ENCODE data around the gene DLL1.

DLL1 gene

GRCh38 chr6:170273681-170274080 is 17.2 kb downstream of the DLL1 start:
- no peaks in the 10 kb centered on the region for H3K27me3 ChIP-seq (ENCODE audit: control insufficient read depth, insufficient read depth, low read length)
- no CpG with 5 or more reads among the region's 7 CpGs for WGBS (ENCODE audit: insufficient coverage, insufficient read length)
- no peak overlapping the region for H3K4me3 ChIP-seq (ENCODE audit: low read length)
- 0 out of 2 replicates have a peak, but pooled peaks cover 3% of the 10 kb centered on the region for H3K4me1 ChIP-seq (ENCODE audit: control insufficient read depth, insufficient read depth, low read length)
- no peaks in the 10 kb centered on the region for H3K36me3 ChIP-seq (ENCODE audit: control insufficient read depth, insufficient read depth, low read length)
- DNase-seq (ENCODE audit: low read depth, low spot score) = no peak
- no peak overlapping the region for H3K27ac ChIP-seq (ENCODE audit: low read length)
- no peaks in the 10 kb centered on the region for H3K9me3 ChIP-seq (ENCODE audit: control insufficient read depth, insufficient read depth, low read length)

- no peak for DNase-seq (ENCODE audit: low read depth, low spot score)
- Histone ChIP-seq H3K4me1 (ENCODE audit: control insufficient read depth, insufficient read depth, low read length) (0 out of 2 replicates have a peak, but pooled peaks cover 2% of the 10 kb centered on the region), H3K9me3 (ENCODE audit: control insufficient read depth, insufficient read depth, low read length) (no peaks in the 10 kb centered on the region), H3K27ac (ENCODE audit: low read length) (no peak overlapping the region), H3K27me3 (ENCODE audit: control insufficient read depth, insufficient read depth, low read length) (no peaks in the 10 kb centered on the region), H3K4me3 (ENCODE audit: low read length) (no peak overlapping the region), H3K36me3 (ENCODE audit: control insufficient read depth, insufficient read depth, low read length) (no peaks in the 10 kb centered on the region)
- no CpG with 5 or more reads among the region's 23 CpGs for WGBS (ENCODE audit: insufficient coverage, insufficient read length)
Measured at GRCh38 chr6:170273191-170273590, 17.7 kb downstream of the DLL1 start.

- H3K27ac ChIP-seq (ENCODE audit: low read length) = no peak overlapping the region
- WGBS (ENCODE audit: insufficient coverage, insufficient read length) = no CpG with 5 or more reads among the region's 30 CpGs
Measured at GRCh38 chr6:170272341-170273065, 18.4 kb downstream of the DLL1 start.

DNA sequence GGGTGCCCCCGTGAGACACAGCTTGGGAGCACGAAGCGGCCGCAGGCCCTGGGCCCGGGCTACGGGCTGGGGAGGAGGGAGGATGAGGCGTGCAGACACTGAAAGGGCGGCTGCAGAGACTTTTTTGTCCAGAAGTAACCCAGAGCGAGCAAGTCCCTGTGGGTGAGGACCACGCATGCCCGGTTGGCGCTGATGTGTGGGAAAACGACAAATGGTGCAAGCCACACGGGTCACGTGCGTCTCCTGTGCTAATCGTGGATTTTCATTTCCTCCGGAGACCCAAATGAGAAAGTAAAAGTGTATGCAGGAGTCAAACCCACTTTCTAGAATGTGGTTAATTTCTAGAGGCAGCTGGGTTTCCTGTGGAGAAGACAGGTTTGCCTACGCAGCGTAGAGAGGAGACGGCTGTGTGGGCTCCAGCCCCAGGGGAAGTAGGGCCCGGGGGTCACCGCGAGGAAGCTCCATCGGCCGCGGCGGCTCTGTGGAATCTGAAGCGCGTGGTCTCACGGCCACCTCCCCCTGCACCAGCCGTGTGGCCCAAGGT is 19.0 kb downstream of the DLL1 start:
- no peaks in the 10 kb centered on the region for H3K9me3 ChIP-seq (ENCODE audit: control insufficient read depth, insufficient read depth, low read length)
- no peaks in the 10 kb centered on the region for H3K36me3 ChIP-seq (ENCODE audit: control insufficient read depth, insufficient read depth, low read length)
- H3K4me3 ChIP-seq (ENCODE audit: low read length) = no peak overlapping the region
- no peaks in the 10 kb centered on the region for H3K27me3 ChIP-seq (ENCODE audit: control insufficient read depth, insufficient read depth, low read length)
- no CpG with 5 or more reads among the region's 32 CpGs for WGBS (ENCODE audit: insufficient coverage, insufficient read length)
- 0 out of 2 replicates have a peak, but pooled peaks cover 2% of the 10 kb centered on the region for H3K4me1 ChIP-seq (ENCODE audit: control insufficient read depth, insufficient read depth, low read length)
- DNase-seq (ENCODE audit: low read depth, low spot score) = no peak
- H3K27ac ChIP-seq (ENCODE audit: low read length) = no peak overlapping the region

More at GRCh38 chr6:170272341-170273065, 18.4 kb downstream of the DLL1 start:
- Histone ChIP-seq H3K27me3 (ENCODE audit: control insufficient read depth, insufficient read depth, low read length) (no peaks in the 10 kb centered on the region), H3K36me3 (ENCODE audit: control insufficient read depth, insufficient read depth, low read length) (no peaks in the 10 kb centered on the region), H3K4me1 (ENCODE audit: control insufficient read depth, insufficient read depth, low read length) (0 out of 2 replicates have a peak, but pooled peaks cover 2% of the 10 kb centered on the region), H3K9me3 (ENCODE audit: control insufficient read depth, insufficient read depth, low read length) (no peaks in the 10 kb centered on the region), H3K4me3 (ENCODE audit: low read length) (no peak overlapping the region)
- DNase-seq (ENCODE audit: low read depth, low spot score) = no peak

GRCh38 chr6:170270984-170271593 is 19.8 kb downstream of the DLL1 start:
- H3K27me3 ChIP-seq (ENCODE audit: control insufficient read depth, insufficient read depth, low read length) = no peaks in the 10 kb centered on the region
- H3K27ac ChIP-seq (ENCODE audit: low read length) = no peak overlapping the region
- H3K4me3 ChIP-seq (ENCODE audit: low read length) = no peak overlapping the region
- H3K36me3 ChIP-seq (ENCODE audit: control insufficient read depth, insufficient read depth, low read length) = no peaks in the 10 kb centered on the region
- DNase-seq (ENCODE audit: low read depth, low spot score) = no peak
- H3K9me3 ChIP-seq (ENCODE audit: control insufficient read depth, insufficient read depth, low read length) = no peaks in the 10 kb centered on the region
- 0 out of 2 replicates have a peak, but pooled peaks cover 2% of the 10 kb centered on the region for H3K4me1 ChIP-seq (ENCODE audit: control insufficient read depth, insufficient read depth, low read length)
- no CpG with 5 or more reads among the region's 19 CpGs for WGBS (ENCODE audit: insufficient coverage, insufficient read length)

- DNase-seq (ENCODE audit: low read depth, low spot score) = no peak
- H3K4me3 ChIP-seq (ENCODE audit: low read length) = no peak overlapping the region
- no CpG with 5 or more reads among the region's 17 CpGs for WGBS (ENCODE audit: insufficient coverage, insufficient read length)
- no peaks in the 10 kb centered on the region for H3K36me3 ChIP-seq (ENCODE audit: control insufficient read depth, insufficient read depth, low read length)
- H3K4me1 ChIP-seq (ENCODE audit: control insufficient read depth, insufficient read depth, low read length) = 0 out of 2 replicates have a peak, but pooled peaks cover 2% of the 10 kb centered on the region
- H3K9me3 ChIP-seq (ENCODE audit: control insufficient read depth, insufficient read depth, low read length) = no peaks in the 10 kb centered on the region
- no peak overlapping the region for H3K27ac ChIP-seq (ENCODE audit: low read length)
- H3K27me3 ChIP-seq (ENCODE audit: control insufficient read depth, insufficient read depth, low read length) = no peaks in the 10 kb centered on the region
Measured at GRCh38 chr6:170269846-170270541, 20.9 kb downstream of the DLL1 start.

- H3K27me3 ChIP-seq (ENCODE audit: control insufficient read depth, insufficient read depth, low read length) = no peaks in the 10 kb centered on the region
- no peaks in the 10 kb centered on the region for H3K9me3 ChIP-seq (ENCODE audit: control insufficient read depth, insufficient read depth, low read length)
- no peak overlapping the region for H3K27ac ChIP-seq (ENCODE audit: low read length)
- no CpG with 5 or more reads among the region's 22 CpGs for WGBS (ENCODE audit: insufficient coverage, insufficient read length)
- no peak for DNase-seq (ENCODE audit: low read depth, low spot score)
- 0 out of 2 replicates have a peak, but pooled peaks cover 2% of the 10 kb centered on the region for H3K4me1 ChIP-seq (ENCODE audit: control insufficient read depth, insufficient read depth, low read length)
- H3K36me3 ChIP-seq (ENCODE audit: control insufficient read depth, insufficient read depth, low read length) = no peaks in the 10 kb centered on the region
- H3K4me3 ChIP-seq (ENCODE audit: low read length) = no peak overlapping the region
Measured at GRCh38 chr6:170269151-170269845, 21.6 kb downstream of the DLL1 start.

- Histone ChIP-seq H3K9me3 (ENCODE audit: control insufficient read depth, insufficient read depth, low read length) (no peaks in the 10 kb centered on the region), H3K27ac (ENCODE audit: low read length) (no peak overlapping the region), H3K4me3 (ENCODE audit: low read length) (no peak overlapping the region), H3K4me1 (ENCODE audit: control insufficient read depth, insufficient read depth, low read length) (0 out of 2 replicates have a peak, but pooled peaks cover 2% of the 10 kb centered on the region), H3K27me3 (ENCODE audit: control insufficient read depth, insufficient read depth, low read length) (no peaks in the 10 kb centered on the region), H3K36me3 (ENCODE audit: control insufficient read depth, insufficient read depth, low read length) (no peaks in the 10 kb centered on the region)
- no CpG with 5 or more reads among the region's 22 CpGs for WGBS (ENCODE audit: insufficient coverage, insufficient read length)
- DNase-seq (ENCODE audit: low read depth, low spot score) = no peak
Measured at GRCh38 chr6:170268216-170269129, 22.4 kb downstream of the DLL1 start.

- Histone ChIP-seq H3K27ac (ENCODE audit: low read length) (no peak overlapping the region), H3K4me3 (ENCODE audit: low read length) (no peak overlapping the region), H3K4me1 (ENCODE audit: control insufficient read depth, insufficient read depth, low read length) (0 out of 2 replicates have a peak, but pooled peaks cover 2% of the 10 kb centered on the region), H3K27me3 (ENCODE audit: control insufficient read depth, insufficient read depth, low read length) (no peaks in the 10 kb centered on the region), H3K36me3 (ENCODE audit: control insufficient read depth, insufficient read depth, low read length) (no peaks in the 10 kb centered on the region), H3K9me3 (ENCODE audit: control insufficient read depth, insufficient read depth, low read length) (no peaks in the 10 kb centered on the region)
- no peak for DNase-seq (ENCODE audit: low read depth, low spot score)
- WGBS (ENCODE audit: insufficient coverage, insufficient read length) = no CpG with 5 or more reads among the region's 14 CpGs
Measured at GRCh38 chr6:170267688-170268087, 23.2 kb downstream of the DLL1 start.

Measured in iPS DF 6.9 (cell line).